Small intestine (tissue), 7 donors: ENCODE measurements around the gene QRICH2. TPM values are rescaled to one million over a fixed set of nuclear protein-coding genes. Genes with fewer than 3 reads are reported as not detected.

Experiments
- DNase-seq, 2 donors: peaks; one replicate each; pipeline versions ENCODE4 v3.0.0 to v3.0.0-alpha.2; 2013
- FAIRE-seq: peaks from 2 replicates; lab custom pipeline; 2012; peaks lifted over from hg19 to GRCh38; lab: Jason Lieb, UNC
- H3K27ac ChIP-seq, 3 donors: one replicate each; pipeline ENCODE4 v1.5.1; 2013; ENCODE audit warnings: low read length in 2 of 3, mild to moderate bottlenecking in 2 of 3, control low read depth in 1 of 3, inconsistent platforms in 1 of 3, low read depth in 1 of 3, moderate library complexity in 1 of 3
- H3K27me3 ChIP-seq, 3 donors: one replicate each; pipeline ENCODE4 v1.6.1; 2013; ENCODE audit warnings: low read length in 3 of 3, inconsistent platforms in 1 of 3; ENCODE audit not compliant: control insufficient read depth in 3 of 3, insufficient read depth in 3 of 3
- H3K36me3 ChIP-seq, 3 donors: one replicate each; pipeline ENCODE4 v1.6.1; 2013; ENCODE audit warnings: low read length in 3 of 3, inconsistent platforms in 1 of 3, low read depth in 1 of 3, mild to moderate bottlenecking in 1 of 3, moderate library complexity in 1 of 3; ENCODE audit not compliant: control insufficient read depth in 3 of 3, insufficient read depth in 2 of 3
- H3K4me1 ChIP-seq, 3 donors: one replicate each; pipeline ENCODE4 v1.6.1; 2013; ENCODE audit warnings: low read length in 2 of 3, inconsistent platforms in 1 of 3, low read depth in 1 of 3, mild to moderate bottlenecking in 1 of 3, moderate library complexity in 1 of 3; ENCODE audit not compliant: control insufficient read depth in 3 of 3, insufficient read depth in 2 of 3
- H3K4me3 ChIP-seq, 3 donors: one replicate each; pipeline ENCODE4 v1.5.1; 2013; ENCODE audit warnings: low read length in 3 of 3, control low read depth in 1 of 3, inconsistent platforms in 1 of 3, low read depth in 1 of 3, mild to moderate bottlenecking in 1 of 3, moderate library complexity in 1 of 3
- H3K9me3 ChIP-seq, 2 donors: one replicate each; pipeline ENCODE4 v1.6.1; 2013; ENCODE audit warnings: low read depth in 1 of 2, low read length in 1 of 2; ENCODE audit not compliant: control insufficient read depth in 2 of 2, insufficient read depth in 1 of 2
- WGBS, 3 donors: extraction: QIAGEN DNeasy Blood & Tissue Kit; methylation state at CpG; one replicate each; pipeline ENCODE4 v1.1.7; 2013; 5-methylcytosine and 5-hydroxymethylcytosine counted together
- polyA plus RNA-seq, 4 donors: library from polyadenylated mRNA; stranded (reverse) in 3 of 4; unstranded in 1 of 4; fragments of 200-250 nt in 3 of 4; fragments of 120-200 nt in 1 of 4; gene quantifications; one replicate each; pipeline versions ENCODE4 v1.2.1 to v1.2.3, GENCODE V29; 2013
- donor health status: healthy with polysubstance abuse.
- donor health status: control.
- donor health status: control.
- donor health status: Bipolar disorder and iron deficiency.
- donor health status: healthy.

The QRICH2 gene
- polyA plus RNA-seq, 4 donors, result 2.4 to 3.0 (median 2.6) TPM

GRCh38 chr17:76272541-76273444 is 35.3 kb downstream of the QRICH2 start:
- FAIRE-seq (no peak), DNase-seq (no peak)
- WGBS, 3 donors, result 54 to 58% (median 56%) methylated on average over 19 of the region's 19 CpGs
- peaks cover 6 to 52% (median 16%) of the 10 kb centered on the region in 3 donors for H3K4me1 ChIP-seq
- H3K9me3 ChIP-seq, result no peaks in the 10 kb centered on the region
- peak overlapping the region; percentile 70 to 94 (median 86) for H3K27ac ChIP-seq
- H3K36me3 ChIP-seq, result peaks cover 0 to 68% (median 3%) of the 10 kb centered on the region in 3 donors
- H3K27me3 ChIP-seq, result no peaks in the 10 kb centered on the region
- peak overlapping the region in 2 of 3 donors; percentile 44 to 59 for H3K4me3 ChIP-seq

GRCh38 chr17:76271669-76272540 is 36.2 kb downstream of the QRICH2 start:
- Histone ChIP-seq H3K4me3 (peak overlapping the region; percentile 14 to 59 (median 44)), H3K4me1 (peaks cover 6 to 60% (median 16%) of the 10 kb centered on the region in 3 donors), H3K27me3 (no peaks in the 10 kb centered on the region), H3K27ac (peak overlapping the region; percentile 70 to 94 (median 86)), H3K36me3 (peaks cover 0 to 70% (median 3%) of the 10 kb centered on the region in 3 donors), H3K9me3 (no peaks in the 10 kb centered on the region)
- DNase-seq, result peak; percentile 59 to 86
- FAIRE-seq, result no peak
- 3 to 9% (median 7%) methylated on average over 32 to 38 of the region's 38 CpGs for WGBS, 3 donors

- H3K27ac ChIP-seq, result peak overlapping the region; percentile 70 to 94 (median 86)
- peaks cover 6 to 63% (median 16%) of the 10 kb centered on the region in 3 donors for H3K4me1 ChIP-seq
- H3K9me3 ChIP-seq, result no peaks in the 10 kb centered on the region
- DNase-seq (peak; percentile 61 to 77), FAIRE-seq (no peak)
- WGBS, 3 donors, result 42 to 63% (median 58%) methylated on average over 13 to 14 of the region's 14 CpGs
- peaks cover 0 to 68% (median 3%) of the 10 kb centered on the region in 3 donors for H3K36me3 ChIP-seq
- peak overlapping the region; percentile 14 to 59 (median 44) for H3K4me3 ChIP-seq
- no peaks in the 10 kb centered on the region for H3K27me3 ChIP-seq
These were observed 37.1 kb downstream of the QRICH2 start for GRCh38 chr17:76270770-76271668.

- H3K4me1 ChIP-seq, result peaks cover 6 to 63% (median 16%) of the 10 kb centered on the region in 3 donors
- H3K4me3 ChIP-seq, result no peak overlapping the region
- DNase-seq (no peak), FAIRE-seq (no peak)
- peaks cover 0 to 64% (median 3%) of the 10 kb centered on the region in 3 donors for H3K36me3 ChIP-seq
- WGBS, 3 donors, result 64 to 78% (median 77%) methylated on average over 22 to 26 of the region's 26 CpGs
- H3K27ac ChIP-seq, result peak overlapping the region in 2 of 3 donors; percentile 16 to 86
- H3K9me3 ChIP-seq, result no peaks in the 10 kb centered on the region
- H3K27me3 ChIP-seq, result no peaks in the 10 kb centered on the region
These were observed 37.9 kb downstream of the QRICH2 start for GRCh38 chr17:76270127-76270592.

- H3K4me1 ChIP-seq, result peaks cover 6 to 68% (median 16%) of the 10 kb centered on the region in 3 donors
These were observed 38.8 kb downstream of the QRICH2 start for GRCh38 chr17:76268991-76269981.

GRCh38 chr17:76268015-76268749 is 39.9 kb downstream of the QRICH2 start:
- Histone ChIP-seq H3K9me3 (no peaks in the 10 kb centered on the region), H3K4me3 (peak overlapping the region in 1 of 3 donors; percentile 87), H3K27ac (peak overlapping the region; percentile 65 to 98 (median 77)), H3K4me1 (peaks cover 7 to 79% (median 18%) of the 10 kb centered on the region in 3 donors), H3K36me3 (peaks cover 0 to 54% (median 3%) of the 10 kb centered on the region in 3 donors), H3K27me3 (no peaks in the 10 kb centered on the region)
- WGBS, 3 donors, result 6 to 13% (median 10%) methylated on average over 9 of the region's 9 CpGs
- FAIRE-seq (no peak), DNase-seq (peak; percentile 78 to 80)

More at GRCh38 chr17:76268991-76269981, 38.8 kb downstream of the QRICH2 start:
- H3K27me3 ChIP-seq, result no peaks in the 10 kb centered on the region
- peak overlapping the region in 1 of 3 donors; percentile 14 for H3K4me3 ChIP-seq
- peak overlapping the region; percentile 16 to 63 (median 43) for H3K27ac ChIP-seq
- no peak for FAIRE-seq
- 62 to 66% (median 65%) methylated on average over 12 of the region's 12 CpGs for WGBS, 3 donors
- H3K9me3 ChIP-seq, result no peaks in the 10 kb centered on the region
- H3K36me3 ChIP-seq, result peaks cover 0 to 59% (median 3%) of the 10 kb centered on the region in 3 donors
- DNase-seq, result peak in 1 of 2 donors; percentile 47
